ENCODE data around the gene TPPP2.

TPPP2 gene

DNA sequence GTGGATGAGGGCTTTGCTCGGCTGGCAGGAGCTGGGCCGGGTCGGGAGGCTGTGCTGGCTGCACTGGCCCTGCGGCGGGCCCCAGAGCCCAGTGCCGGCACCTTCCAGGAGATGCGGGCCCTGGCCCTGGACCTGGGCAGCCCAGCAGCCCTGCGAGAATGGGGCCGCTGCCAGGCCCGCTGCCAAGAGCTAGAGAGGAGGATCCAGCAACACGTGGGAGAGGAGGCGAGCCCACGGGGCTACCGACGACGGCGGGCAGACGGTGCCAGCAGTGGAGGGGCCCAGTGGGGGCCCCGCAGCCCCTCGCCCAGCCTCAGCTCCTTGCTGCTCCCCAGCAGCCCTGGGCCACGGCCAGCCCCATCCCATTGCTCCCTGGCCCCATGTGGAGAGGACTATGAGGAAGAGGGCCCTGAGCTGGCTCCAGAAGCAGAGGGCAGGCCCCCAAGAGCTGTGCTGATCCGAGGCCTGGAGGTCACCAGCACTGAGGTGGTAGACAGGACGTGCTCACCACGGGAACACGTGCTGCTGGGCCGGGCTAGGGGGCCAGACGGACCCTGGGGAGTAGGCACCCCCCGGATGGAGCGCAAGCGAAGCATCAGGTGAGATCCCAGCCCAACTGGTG lies 51.6 kb downstream of the TPPP2 start:
- Histone ChIP-seq H3K4me1 (peaks cover 7 to 48% (median 25%) of the 10 kb centered on the region in 10 experiments), H3K36me3 (peaks cover 45 to 100% (median 94%) of the 10 kb centered on the region in 11 experiments), H3K4me3 (no peak overlapping the region), H3K9me3 (replicated peaks in 1 of 11) (no peaks in the 10 kb centered on the region), H3K4me2 (no peak overlapping the region), H3K27ac (peak overlapping the region in 2 of 11 experiments; percentile 12 to 13; a peak in 1 of 22 replicates), H4K20me1 (peaks cover 0 to 34% (median 0%) of the 10 kb centered on the region in 11 experiments; a peak in 7 of 22 replicates), H3K27me3 (no peaks in the 10 kb centered on the region), H3K9ac (peak overlapping the region in 1 of 11 experiments; percentile 17; a peak in 2 of 22 replicates)
- no peak for TF ChIP-seq Cebpa-rat (IDR thresholded peaks at IDR 0.05)
